GM12874 (cell line): ENCODE data around the gene PLXDC2.

Source experiments
- TF ChIP-seq, protein P1 (sequence below): IDR thresholded peaks from 2 replicates; pipeline ENCODE4 v1.5.1; 2011; ENCODE audit warnings: low read depth, mild to moderate bottlenecking, control low read depth, low read length, moderate library complexity; ENCODE audit not compliant: insufficient read depth

Gene PLXDC2

GRCh38 chr10:20029523-20029922, 213.3 kb downstream of the PLXDC2 start:
- TF ChIP-seq, protein P1, sequence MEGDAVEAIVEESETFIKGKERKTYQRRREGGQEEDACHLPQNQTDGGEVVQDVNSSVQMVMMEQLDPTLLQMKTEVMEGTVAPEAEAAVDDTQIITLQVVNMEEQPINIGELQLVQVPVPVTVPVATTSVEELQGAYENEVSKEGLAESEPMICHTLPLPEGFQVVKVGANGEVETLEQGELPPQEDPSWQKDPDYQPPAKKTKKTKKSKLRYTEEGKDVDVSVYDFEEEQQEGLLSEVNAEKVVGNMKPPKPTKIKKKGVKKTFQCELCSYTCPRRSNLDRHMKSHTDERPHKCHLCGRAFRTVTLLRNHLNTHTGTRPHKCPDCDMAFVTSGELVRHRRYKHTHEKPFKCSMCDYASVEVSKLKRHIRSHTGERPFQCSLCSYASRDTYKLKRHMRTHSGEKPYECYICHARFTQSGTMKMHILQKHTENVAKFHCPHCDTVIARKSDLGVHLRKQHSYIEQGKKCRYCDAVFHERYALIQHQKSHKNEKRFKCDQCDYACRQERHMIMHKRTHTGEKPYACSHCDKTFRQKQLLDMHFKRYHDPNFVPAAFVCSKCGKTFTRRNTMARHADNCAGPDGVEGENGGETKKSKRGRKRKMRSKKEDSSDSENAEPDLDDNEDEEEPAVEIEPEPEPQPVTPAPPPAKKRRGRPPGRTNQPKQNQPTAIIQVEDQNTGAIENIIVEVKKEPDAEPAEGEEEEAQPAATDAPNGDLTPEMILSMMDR, result no peak

DNA sequence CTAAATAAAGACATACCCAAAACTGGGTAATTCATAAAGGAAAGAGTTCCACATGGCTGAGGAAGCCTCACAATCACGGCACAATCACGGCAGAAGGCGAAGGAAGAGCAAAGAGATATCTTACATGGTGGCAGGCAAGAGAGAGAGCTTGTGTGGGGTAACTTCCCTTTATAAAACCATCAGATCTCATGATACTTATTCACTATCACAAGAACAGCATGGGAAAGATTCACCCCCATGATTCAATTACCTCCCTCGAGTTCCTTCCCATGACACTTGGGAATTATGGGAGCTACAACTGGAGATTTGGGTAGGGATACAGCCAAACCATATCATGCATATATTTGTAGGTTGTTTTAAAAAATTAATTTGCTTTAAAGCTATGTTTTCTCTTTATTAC, 217.2 kb downstream of the PLXDC2 start:
- TF ChIP-seq, protein P1, result no peak

DNA sequence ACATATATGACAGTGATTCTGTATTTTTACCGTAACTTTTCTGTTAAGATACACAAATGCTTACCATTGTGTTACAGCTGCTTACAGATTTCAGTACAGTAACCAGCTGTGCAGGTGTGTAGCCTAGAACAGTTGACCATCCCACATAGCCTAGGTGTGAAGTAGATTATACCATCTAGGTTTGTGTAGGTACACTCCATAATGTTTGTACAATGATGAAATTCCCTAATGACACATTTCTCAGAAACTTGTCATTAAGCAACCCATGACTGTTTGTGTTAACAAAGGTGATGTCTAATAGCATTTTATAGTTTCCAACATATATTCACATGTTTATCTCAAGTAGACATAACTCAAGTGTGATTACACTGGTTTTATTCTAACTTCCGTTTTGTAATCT, 218.5 kb downstream of the PLXDC2 start:
- TF ChIP-seq, protein P1, result no peak

DNA sequence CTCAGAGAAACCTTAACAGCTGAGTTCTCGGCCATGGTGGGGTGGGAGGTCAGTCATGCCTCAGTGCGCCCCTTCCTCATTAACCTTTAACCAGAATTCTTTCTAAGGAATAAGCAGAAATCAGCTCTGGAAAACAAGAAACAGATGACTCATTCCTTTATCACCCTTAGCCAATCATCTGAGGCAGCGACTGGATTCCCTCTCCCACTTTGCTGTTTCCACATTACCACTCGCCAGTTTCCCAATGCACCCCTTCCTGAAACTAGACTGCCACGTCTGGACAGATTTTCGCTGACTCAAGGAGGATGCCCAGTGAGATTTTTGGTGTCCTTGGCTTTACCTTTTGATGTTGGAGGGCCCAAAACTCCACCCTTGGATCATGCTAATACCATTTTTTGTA, 223.8 kb downstream of the PLXDC2 start:
- TF ChIP-seq, protein P1, result no peak

GRCh38 chr10:20041931-20042330, 225.7 kb downstream of the PLXDC2 start:
- TF ChIP-seq, protein P1, result no peak

- TF ChIP-seq, protein P1, result no peak
Measured at GRCh38 chr10:20048161-20048560, 231.9 kb downstream of the PLXDC2 start.

- TF ChIP-seq, protein P1, result no peak
Measured at GRCh38 chr10:20058135-20058534, 241.9 kb downstream of the PLXDC2 start.
